Right forelimb (tissue), 1 donor: ENCODE results near the gene GNE.
"Not testable (repeated sequence)": the region's sequence is repeated elsewhere in the genome, so short reads cannot be mapped to it uniquely, and the experiment has no call there.

Source experiments
- DNase-seq: peaks from one replicate; pipeline ENCODE4 v3.0.0-alpha.2; 2018

The GNE gene

DNA sequence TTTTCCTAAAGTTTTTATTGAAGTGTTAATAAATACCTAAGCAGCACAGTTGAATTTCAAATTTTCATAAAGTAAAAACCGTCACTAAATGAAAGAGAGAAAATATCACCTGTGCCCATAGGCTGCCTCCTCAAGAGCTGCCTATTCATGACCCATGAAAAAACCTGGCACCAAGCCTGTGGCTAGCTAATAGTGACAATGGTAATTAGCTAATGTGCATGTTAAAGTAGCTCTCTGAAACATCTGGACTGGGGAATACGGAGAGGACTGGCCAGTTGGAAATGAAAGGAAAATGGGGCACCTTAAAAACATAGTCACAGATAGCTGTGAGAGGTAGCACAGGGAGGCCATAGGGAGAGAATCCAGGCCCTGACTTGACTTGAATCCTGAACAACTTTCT is 5.4 kb upstream of the GNE start:
- no peak for DNase-seq

DNA sequence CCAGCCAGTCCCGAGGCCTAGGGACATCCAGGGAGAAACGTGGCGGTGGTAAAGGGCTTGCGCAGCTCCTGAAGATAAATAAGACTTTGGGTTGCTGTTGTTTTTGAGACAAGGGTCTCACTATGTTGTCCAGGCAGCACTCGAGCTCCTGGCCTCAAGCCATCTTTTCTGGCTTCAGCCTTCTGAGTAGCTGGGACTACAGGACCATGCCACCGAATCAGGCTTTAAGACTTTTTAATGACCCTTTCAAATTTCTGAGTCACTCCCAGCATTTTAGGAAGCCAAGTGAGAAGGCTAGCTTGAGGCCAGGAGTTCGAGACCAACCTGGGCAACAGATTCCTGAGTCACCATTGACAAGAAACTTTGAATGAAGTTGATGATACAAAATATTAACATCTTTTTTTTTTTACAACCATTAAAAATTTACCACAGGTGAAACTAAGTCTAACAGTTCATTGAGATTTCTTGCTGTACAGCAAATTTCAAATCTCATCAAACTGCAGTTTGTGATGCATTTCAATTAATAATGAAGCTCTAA is 817 bp upstream of the GNE start:
- no peak for DNase-seq

DNA sequence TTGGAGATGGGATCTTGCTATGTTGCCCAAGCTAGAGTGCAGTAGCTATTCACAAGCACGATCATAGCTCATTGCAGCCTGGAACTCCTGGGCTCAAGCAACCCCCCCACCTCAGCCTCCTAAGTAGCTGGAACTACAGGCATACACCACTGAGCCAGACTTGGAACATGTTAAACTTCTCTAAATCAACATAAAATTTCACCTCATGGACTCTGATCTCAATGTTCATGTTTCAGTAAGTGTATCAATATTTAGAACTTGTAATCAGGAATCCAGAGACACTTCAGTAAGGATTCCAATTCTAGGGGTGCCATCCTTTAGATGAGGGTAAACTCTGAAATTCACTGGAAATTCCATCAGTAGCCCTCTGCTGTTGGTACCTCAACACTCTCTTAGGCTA is 6.8 kb downstream of the GNE start:
- no peak for DNase-seq

DNA sequence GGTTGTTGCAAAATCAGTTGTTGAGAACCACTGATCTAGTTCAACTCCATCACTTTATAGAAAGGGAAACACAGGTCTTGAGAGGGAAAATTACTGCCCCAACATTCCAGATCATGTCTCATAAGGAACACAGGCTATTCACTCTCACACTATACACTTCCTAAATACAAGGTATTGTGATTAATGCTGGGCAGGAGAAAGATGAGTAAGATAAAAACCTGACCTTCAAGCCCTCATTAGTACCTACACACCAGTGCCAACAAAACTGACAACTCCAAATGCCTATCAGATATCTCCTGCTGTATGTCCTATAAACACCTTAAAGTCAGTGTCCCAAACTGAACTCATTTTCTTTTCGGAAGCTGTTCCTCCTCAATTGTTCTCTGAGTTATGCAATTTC is 8.2 kb downstream of the GNE start:
- DNase-seq = no peak

DNA sequence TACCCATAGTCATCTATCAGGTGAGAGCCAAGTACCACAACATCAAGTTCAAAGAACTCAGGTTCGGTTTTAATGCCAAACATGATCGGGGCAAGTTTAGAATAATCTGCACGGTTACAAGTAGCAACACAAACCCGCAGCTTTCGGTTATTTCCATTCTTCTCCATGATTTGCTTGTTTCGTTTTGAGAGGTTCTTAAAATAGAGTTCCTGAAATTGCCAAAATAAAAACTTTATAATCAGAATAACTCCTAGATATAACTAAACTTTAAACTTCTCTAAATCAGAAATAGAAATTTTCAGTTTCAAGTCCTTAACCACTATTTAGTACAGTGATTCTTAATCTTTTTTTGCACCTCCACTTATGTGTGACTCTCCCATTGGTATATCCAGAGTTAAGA is 9.1 kb downstream of the GNE start:
- DNase-seq = no peak

DNA sequence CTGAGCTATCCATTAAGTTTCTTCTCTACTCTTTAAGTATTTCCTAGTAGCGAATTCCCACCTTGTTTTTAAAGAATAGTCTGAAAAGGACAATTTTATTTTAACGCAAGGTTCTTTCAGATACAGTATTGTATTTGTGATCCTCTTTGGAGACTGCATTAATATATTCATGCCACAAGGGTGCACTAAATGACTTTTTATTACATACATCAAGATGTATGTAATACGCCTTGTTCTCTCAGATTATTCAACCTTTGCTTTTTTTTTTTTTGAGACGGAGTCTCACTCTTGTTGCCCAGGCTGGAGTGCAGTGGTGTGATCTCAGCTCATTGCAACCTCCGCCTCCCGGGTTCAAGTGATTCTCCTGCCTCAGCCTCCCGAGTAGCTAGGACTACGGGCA is 10.2 kb downstream of the GNE start:
- DNase-seq = not testable (repeated sequence)

DNA sequence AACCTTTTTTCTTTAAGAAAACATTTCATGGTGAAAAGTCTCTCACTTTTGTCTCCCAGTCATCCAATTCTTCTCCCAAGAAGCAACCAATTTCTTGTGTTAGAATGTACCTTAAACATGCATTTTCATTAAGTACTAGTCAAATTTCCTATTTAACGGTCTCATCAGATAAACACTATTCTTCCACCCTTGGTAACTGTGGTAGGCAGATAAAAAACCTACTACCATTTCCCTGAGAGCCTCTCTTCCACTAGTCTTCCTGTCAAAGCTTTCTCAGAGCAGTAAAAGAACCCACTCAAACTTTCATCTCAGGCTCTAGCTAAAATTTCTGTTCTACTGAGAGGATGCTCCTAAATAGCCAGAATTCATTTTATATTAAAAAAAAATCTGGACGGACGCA is 10.9 kb downstream of the GNE start:
- no peak for DNase-seq

DNA sequence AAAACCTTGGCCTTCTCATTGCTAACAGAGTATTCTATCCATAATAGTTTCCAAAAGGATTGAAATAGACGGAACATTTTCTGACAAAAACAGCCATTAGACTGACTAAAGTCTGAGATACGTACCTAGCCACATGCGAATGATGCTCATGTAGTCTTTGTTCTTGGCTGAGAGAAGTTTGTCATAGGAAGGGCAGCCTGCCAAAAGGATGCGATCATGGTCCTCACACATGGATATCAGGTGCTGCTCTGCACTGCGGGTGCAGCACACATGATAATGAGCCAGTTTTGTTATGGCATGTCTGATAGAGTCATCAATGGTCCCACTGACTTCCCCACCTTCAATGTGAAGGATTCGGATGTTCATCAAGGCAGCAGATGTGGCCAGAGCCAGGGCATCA is 12.3 kb downstream of the GNE start:
- DNase-seq = no peak

DNA sequence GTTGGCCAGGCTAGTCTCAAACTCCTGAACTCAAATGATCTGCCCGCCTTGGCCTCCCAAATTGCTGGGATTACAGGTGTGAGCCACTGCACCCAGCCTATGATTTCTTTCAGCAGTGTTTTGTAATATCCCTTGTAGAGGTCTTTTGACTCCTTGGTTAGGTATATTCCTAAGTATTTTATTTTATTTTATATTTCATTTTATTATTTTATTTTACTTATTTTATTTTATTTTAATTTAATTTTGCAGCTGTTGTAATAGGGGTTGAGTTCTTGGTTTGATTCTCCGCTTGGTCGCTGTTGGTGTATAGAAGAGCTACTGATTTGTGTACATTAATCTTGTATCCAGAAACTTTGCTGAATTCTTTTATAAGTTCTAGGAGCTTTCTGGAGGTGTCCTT is 18.6 kb downstream of the GNE start:
- not testable (repeated sequence) for DNase-seq

DNA sequence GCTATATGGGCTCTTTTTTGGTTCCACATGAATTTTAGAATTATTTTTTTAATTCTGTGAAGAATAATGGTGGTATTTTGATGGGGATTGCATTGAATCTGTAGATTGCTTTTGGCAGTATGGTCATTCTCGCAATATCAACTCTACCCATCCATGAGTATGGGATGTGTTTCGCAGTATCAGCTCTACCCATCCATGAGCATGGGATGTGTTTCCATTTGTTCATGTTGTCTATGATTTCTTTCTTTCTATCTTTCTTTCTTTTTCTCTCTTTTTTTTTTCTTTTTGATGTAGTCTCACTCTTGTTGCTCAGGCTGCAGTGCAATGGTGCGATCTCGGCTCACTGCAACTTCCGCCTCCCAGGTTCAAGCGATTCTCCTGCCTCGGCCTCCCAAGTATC is 19.0 kb downstream of the GNE start:
- not testable (repeated sequence) for DNase-seq

DNA sequence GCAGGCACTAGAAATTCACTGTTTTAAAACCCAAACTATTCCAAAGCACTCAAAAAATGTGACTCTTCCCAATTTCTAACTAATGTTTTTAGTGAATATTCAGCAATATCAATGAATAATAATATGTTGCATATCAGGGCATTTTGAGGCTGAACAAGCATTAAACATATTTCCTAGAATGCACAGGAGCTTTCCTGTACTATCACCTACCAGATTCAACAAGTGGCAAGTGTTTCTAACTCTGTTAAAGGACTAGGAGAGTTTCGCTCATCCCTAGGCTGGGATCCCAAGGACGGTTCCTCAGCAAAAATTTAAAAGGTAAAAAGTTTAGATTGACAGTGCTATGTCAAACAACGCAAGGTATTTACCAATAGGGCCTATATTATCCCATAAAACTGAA is 21.0 kb downstream of the GNE start:
- no peak for DNase-seq

DNA sequence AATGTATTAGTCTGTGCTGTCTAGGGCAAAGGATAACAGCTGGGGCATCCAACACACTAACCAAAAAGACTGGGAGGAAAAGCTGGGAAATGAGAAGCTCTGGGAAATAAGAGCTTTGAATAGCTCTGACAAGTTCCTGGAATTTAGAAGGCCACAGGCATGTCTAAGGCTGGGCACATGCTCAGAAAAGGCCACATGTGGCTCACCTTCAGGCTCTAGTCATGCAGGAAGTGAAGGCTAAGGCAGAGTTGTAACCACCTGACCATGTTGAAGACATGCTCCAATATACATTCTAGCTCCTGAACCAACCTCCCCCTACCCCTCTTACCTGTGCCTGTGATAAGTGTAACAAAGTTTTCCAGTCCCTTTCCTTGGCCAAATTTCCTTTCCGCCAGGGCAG is 35.8 kb downstream of the GNE start:
- DNase-seq = no peak

DNA sequence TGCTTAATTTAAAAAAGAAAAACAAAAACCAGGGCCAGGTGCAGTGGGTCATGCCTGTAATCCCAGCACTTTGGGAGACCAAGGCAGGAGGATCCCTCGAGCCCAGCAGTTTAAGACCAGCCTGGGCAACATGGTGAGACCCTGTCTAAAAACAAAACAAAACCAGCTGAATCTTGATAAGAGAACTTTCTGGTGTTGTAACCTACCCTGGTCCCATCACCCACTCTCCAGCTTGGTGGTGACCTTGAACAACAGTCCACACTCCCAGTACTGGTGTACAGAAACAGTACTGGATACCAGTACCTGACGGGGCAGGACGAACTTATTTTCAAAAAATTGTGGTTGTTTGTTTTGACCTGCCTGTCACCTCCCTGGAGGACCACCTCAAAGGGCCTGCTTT is 36.6 kb downstream of the GNE start:
- no peak for DNase-seq

DNA sequence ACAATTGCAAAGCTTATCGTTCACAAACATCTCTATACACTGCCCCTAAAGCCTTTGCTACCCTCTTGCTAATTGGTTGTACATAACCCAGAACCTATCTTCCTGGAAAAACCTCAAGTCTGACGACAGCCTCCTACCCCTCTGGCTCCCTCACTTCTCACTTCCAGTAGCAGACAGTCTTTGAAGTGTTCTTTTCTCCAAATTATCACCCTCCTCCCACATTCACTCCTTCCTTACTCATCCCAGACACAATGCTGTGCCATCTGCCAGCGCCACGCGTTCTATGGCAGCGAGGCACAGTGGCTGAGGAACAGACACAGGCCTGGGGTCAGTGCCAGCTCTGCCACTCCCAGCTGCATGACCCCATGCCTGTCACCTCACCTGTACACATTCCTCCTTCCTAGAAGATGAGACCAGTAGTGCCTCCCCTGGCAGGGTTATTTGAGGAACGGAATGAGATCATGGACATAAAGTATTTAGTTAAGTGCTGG is 39.8 kb downstream of the GNE start:
- DNase-seq = no peak

DNA sequence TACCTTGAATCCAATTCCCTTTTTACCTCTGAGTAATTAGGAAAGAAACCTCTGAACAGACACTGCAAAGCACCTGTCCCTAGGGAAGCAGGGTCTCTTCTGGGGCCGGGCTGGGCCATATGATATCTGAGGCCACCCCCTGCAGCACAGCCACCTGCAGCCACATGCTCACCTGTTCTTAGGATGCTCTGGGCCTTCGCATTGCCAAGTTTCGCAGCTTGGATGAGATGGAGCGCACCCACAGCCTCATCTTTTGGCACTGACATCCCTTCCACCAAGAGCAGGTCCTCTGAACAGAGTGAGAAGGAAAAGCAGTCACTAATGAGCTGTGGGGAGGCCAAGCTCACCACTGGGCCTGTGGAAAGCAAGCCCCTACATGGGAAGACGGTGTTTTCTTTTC is 40.2 kb downstream of the GNE start:
- no peak for DNase-seq

DNA sequence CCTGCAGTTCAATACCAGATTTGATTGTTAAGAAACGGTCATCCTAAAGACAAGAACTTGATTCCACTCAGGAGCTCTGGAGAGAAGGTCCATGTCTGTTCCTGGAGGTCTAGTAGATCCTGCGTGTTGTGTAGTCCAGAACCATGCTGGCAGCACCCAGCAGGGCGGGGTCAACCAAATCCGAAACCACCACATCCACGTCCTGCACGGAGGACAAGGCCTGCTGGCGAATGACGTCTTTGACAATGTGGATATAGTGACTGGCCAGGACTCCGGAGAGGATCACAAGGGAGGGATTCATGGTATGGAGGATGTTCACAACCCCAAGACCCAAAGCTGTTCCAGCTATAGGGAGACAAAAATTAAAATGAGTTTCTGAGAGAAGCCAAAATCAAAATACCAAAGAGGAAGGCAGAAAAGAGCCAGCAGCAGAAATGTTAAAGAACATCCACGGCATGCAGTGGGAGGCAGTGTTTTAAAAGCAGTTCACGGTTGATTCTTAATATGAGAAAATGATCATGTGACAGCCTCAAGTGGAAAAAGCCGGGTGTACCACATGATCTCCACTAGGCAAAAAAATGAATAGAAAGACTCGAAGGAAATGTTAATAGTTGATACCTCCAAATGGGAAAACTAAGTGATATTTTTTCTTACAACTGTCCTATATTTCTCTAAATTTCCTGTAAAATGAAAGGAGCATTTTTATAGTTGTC is 40.8 kb downstream of the GNE start:
- DNase-seq = no peak

DNA sequence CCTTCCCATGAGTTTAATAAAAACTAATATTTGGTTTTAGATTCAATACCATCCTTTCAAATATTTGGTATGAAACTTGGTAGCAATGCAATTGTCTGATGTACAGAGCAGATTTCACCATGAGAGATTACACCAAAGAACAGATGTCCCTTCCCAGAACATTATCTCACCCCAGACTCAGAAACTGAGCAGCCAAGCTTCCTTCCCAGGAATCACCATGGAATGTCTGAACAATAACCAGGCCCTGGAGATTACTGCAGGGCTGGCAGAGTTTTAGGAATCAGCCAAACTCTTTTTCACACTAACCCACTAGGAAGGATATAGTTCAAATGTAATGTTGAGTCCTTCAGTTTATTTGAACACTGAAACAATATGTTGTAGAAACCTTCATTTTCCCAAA is 43.7 kb downstream of the GNE start:
- no peak for DNase-seq

DNA sequence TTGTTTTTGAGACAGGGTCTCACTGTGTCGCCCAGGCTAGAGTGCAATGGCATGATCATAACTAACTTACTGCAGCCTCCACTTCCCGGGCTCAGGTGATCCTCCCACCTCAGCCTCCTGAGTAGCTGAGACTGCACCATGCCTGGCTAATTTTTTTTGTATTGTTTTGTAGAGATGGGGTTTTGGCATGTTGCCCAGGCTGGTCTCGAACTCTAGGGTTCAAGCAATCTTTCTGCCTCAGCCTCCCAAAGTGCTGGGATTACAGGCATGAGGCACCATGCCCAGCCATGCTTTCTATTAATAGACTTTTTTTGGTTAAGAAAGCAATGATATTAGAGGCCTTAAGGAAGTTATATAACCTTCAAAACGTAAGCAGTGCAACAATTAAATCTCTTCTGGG is 44.3 kb downstream of the GNE start:
- no peak for DNase-seq

DNA sequence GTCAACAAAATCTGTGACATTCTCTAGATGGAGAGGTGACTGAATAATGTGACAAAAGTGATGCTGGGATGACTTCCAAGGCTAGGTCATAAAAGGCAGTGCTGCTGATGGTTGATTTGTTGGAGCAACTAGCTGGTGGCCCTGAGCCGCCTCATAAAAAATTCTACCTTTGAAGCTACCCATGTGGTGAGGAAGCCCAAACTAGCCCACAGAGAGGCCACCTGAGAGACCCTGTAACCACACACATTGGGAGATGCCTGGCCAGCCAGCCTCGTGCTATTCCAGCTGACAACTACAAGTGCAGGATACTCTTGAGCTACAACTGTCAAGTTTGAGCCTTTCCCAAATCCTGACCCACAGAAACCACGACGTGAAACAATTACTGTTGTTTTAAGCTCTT is 44.9 kb downstream of the GNE start:
- DNase-seq = no peak

DNA sequence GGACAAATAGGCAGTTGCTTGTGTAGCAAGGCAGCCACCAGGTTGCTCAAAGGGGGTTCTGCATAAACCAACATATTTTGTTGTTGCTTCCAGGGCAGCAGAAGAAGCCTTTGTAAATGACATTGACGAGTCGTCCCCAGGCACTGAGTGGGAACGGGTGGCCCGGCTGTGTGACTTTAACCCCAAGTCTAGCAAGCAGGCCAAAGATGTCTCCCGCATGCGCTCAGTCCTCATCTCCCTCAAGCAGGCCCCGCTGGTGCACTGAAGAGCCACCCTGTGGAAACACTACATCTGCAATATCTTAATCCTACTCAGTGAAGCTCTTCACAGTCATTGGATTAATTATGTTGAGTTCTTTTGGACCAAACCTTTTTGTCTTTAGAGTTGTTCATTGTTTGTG is 46.7 kb downstream of the GNE start:
- DNase-seq = no peak

DNA sequence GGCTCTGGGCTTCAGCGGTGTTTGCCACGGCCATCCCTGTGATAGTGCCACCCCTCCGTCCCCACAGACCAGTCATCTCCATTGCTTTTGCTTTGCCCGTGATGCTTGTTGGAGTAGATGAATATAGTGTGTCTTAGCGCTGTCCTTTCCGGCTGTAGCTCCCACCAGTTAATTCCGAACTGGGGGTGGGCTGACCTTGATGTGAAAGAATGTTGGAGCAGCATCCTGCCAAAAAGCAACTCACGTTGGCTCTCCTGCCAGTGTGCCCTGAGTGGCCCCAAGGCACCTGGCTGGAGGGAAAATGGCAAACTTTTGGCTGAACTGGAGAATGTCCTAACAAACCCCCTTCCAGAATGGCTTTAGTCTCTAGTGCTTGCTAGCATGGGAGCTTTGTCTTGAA is 47.5 kb downstream of the GNE start:
- no peak for DNase-seq

DNA sequence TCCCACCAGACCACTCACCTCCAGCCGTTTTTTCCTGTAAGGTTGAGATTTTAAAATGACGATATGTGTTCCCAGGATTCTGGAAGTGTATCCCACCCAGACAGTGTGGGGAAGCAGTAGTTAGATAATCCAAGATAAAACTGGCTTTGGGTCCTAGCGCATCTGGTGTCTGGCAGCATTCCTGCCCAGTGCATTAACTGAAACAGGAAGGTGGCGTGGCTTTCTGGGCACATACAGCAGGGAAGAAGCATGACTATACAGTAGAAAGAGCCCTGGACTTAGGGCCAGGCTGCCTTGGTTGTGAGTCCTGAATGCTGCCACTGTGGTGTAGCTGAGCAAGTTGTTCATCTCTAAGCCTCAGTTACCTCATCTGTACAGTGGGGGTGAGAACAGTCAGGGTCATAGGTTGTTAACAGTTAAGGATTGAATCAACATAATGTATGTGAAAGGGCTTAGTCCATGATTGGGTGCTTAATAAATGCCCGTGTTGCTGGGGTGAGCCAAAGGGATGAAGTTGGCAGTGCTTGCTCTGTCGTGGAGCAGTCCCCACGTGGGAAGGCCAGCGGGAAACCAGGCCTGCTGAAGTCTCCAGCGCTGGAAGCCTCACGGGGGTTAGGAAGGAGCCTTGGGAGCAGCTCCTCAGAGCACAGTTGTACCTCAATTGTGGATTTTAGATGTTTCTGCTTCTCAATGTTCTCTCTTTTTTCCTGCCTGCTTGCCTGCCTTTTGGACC is 49.6 kb downstream of the GNE start:
- DNase-seq = no peak

DNA sequence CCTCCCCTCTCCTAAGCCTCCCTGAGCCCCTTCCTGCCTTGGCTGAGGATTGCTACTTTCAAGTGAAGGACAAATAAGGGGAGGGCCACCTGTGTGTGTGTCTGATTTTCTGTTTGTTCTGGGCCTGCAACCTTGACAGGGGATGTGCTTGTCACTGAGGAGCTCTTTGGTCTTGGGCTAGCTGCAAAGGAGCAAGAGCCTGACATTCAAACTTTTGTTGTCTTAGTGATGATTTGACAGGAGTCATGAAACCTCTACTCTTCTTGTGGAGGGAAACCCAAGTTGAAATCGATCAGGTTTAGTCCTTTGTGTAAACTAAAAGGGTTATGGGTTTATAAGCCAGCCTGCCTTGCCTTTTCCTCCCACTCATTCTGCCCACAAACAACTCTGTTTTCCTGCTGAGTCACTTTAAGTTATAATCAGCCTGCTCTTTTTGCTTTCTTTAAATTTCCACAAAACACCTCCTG is 50.7 kb downstream of the GNE start:
- no peak for DNase-seq

DNA sequence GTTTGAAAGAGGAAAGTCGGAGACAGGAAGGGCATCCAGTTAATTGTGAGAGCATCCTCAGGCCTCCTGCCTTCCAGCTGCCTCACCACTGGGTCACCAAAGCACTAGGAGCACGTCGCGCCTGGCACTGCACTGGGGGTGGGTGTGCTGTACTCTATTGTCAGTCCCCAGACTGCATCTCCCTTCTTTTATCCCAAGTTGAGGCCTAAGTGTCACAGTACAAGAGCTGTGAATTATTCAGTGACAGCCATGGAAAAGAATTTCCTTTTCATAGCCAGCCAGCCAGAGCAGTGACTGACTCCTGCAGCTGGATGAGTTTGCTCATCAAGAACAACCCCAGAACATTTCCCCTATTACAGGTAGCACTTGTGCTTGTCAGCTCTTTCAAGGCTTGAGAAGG is 51.2 kb downstream of the GNE start:
- DNase-seq = no peak
